Sigmoid colon (tissue), 4 donors: ENCODE data around the gene RCL1.

Experiments
- CTCF ChIP-seq, 4 experiments: fragments of 450-650 bp in 3 of 4; fragments of 200-600 bp in 1 of 4; IDR thresholded peaks; one replicate each; pipeline ENCODE4 v1.5.1; 2016 to 2019; ENCODE audit warnings: antibody characterized with exemption in 4 of 4, mild to moderate bottlenecking in 3 of 4, moderate library complexity in 2 of 4
- POLR2AphosphoS5 ChIP-seq, 4 donors: sonication (generic); formaldehyde crosslinking; IDR thresholded peaks; one replicate each; pipeline ENCODE4 v1.6.1; 2017; ENCODE audit warnings: antibody characterized with exemption in 4 of 4

GRCh38 chr9:4764033-4764432, 28.7 kb upstream of the RCL1 start:
- no peak for TF ChIP-seq CTCF (IDR thresholded peaks at IDR 0.05)
- TF ChIP-seq POLR2AphosphoS5 (IDR thresholded peaks at IDR 0.05): no peak
